IMR-90 (cell line): ENCODE results near the gene ZFYVE21. TPM values are rescaled to one million over a fixed set of nuclear protein-coding genes. Genes with fewer than 3 reads are reported as not detected.

ENCODE experiments used
- ATAC-seq: fragments of 200-7000 bp; cut with Tn5 transposase; 2 replicates; pipeline ENCODE4 v1.9.1; 2020; ENCODE audit warnings: low read depth, mild to moderate bottlenecking, moderate library complexity
- BruUV-seq: library from RNA; stranded (reverse); fragments of 400-500 nt; replicated peaks from 2 replicates; lab custom pipeline; 2021; lab: Mats Ljungman, UMichigan
- CTCF ChIA-PET: fragments of 300-600 bp; formaldehyde crosslinking; extraction: SDS; loops from one replicate; lab custom pipeline; 2021; ENCODE audit warnings: antibody characterized with exemption; lab: Yijun Ruan, JAX
- POLR2A ChIA-PET: fragments of 300-600 bp; sonication (Branson Sonifier 250); formaldehyde crosslinking; loops from one replicate; lab custom pipeline; 2022; ENCODE audit warnings: antibody characterized with exemption; ENCODE audit not compliant: unreplicated experiment; lab: Charles Lee
- DNase-seq: peaks from one replicate; pipeline ENCODE4 v3.0.0; 2013
- H2AFZ ChIP-seq: replicated peaks from 2 replicates; pipeline ENCODE3; 2013; ENCODE audit warnings: low read length, mild to moderate bottlenecking; ENCODE audit not compliant: poor library complexity
- H2AK5ac ChIP-seq: 2 replicates; pipeline ENCODE4 v1.6.1; 2013; ENCODE audit warnings: low read depth, low read length, inconsistent platforms
- H2AK9ac ChIP-seq: replicated peaks from 2 replicates; pipeline ENCODE3; 2013; ENCODE audit warnings: mild to moderate bottlenecking, low read depth, low read length, moderate library complexity; ENCODE audit not compliant: poor library complexity
- H2BK120ac ChIP-seq: 2 replicates; pipeline ENCODE4 v1.6.1; 2013; ENCODE audit warnings: low read depth, low read length, inconsistent platforms
- H2BK15ac ChIP-seq: 3 replicates; pipeline ENCODE4 v1.6.1; 2013; ENCODE audit warnings: low read depth, low read length, inconsistent platforms
- H2BK20ac ChIP-seq: 2 replicates; pipeline ENCODE4 v1.6.1; 2013; ENCODE audit warnings: low read depth, mild to moderate bottlenecking, inconsistent platforms, low read length, moderate library complexity
- H2BK5ac ChIP-seq: 2 replicates; pipeline ENCODE4 v1.6.1; 2013; ENCODE audit warnings: mild to moderate bottlenecking, low read depth, low read length, inconsistent platforms; ENCODE audit not compliant: poor library complexity, severe bottlenecking
- H3K14ac ChIP-seq: replicated peaks from 2 replicates; pipeline ENCODE4 v1.6.1; 2013; ENCODE audit warnings: low read depth, low read length, inconsistent platforms
- H3K18ac ChIP-seq: 2 replicates; pipeline ENCODE4 v1.6.1; 2013; ENCODE audit warnings: low read depth, low read length, control low read depth
- H3K23ac ChIP-seq: 2 replicates; pipeline ENCODE4 v1.6.1; 2013; ENCODE audit warnings: low read depth, low read length, inconsistent platforms
- H3K27ac ChIP-seq: 2 replicates; pipeline ENCODE4 v1.5.1; 2013; ENCODE audit warnings: mild to moderate bottlenecking, control low read depth, low read length; ENCODE audit not compliant: insufficient read depth
- H3K27me3 ChIP-seq: 2 replicates; pipeline ENCODE4 v1.6.1; 2013; ENCODE audit warnings: low read length; ENCODE audit not compliant: control insufficient read depth, insufficient read depth
- H3K36me3 ChIP-seq: 2 replicates; pipeline ENCODE4 v1.6.1; 2013; ENCODE audit warnings: low read length, mixed read lengths; ENCODE audit not compliant: control insufficient read depth, insufficient read depth
- H3K4ac ChIP-seq: 2 replicates; pipeline ENCODE4 v1.6.1; 2013; ENCODE audit warnings: low read depth, low read length, inconsistent platforms
- H3K4me1 ChIP-seq: 2 replicates; pipeline ENCODE4 v1.6.1; 2013; ENCODE audit warnings: low read length, mixed read lengths; ENCODE audit not compliant: control insufficient read depth, insufficient read depth
- H3K4me2 ChIP-seq: 2 replicates; pipeline ENCODE4 v1.6.1; 2013; ENCODE audit warnings: low read depth, mild to moderate bottlenecking, control low read depth, low read length, moderate library complexity
- H3K4me3 ChIP-seq: 2 replicates; pipeline ENCODE4 v1.5.1; 2013; ENCODE audit warnings: low read depth, mild to moderate bottlenecking, control low read depth, low read length, moderate library complexity; ENCODE audit not compliant: insufficient read depth
- H3K56ac ChIP-seq: 2 replicates; pipeline ENCODE4 v1.6.1; 2013; ENCODE audit warnings: low read length, inconsistent platforms; ENCODE audit not compliant: insufficient read depth; ENCODE audit errors: extremely low read depth
- H3K79me1 ChIP-seq, 2 experiments: 2 replicates each; pipeline ENCODE4 v1.6.1; 2013; ENCODE audit warnings: low read length in 2 of 2, inconsistent platforms in 1 of 2, low read depth in 1 of 2
- H3K9ac ChIP-seq: 2 replicates; pipeline ENCODE4 v1.6.1; 2013; ENCODE audit warnings: low read depth, low read length, control low read depth
- H3K9me1 ChIP-seq: 2 replicates; pipeline ENCODE4 v1.6.1; 2013; ENCODE audit warnings: low read length, inconsistent platforms; ENCODE audit not compliant: insufficient read depth
- H3K9me3 ChIP-seq: 2 replicates; pipeline ENCODE4 v1.6.1; 2013; ENCODE audit warnings: low read length; ENCODE audit not compliant: control insufficient read depth, insufficient read depth
- H4K20me1 ChIP-seq: 2 replicates; pipeline ENCODE4 v1.6.1; 2013; ENCODE audit warnings: low read length, inconsistent platforms; ENCODE audit not compliant: insufficient read depth
- H4K5ac ChIP-seq: 2 replicates; pipeline ENCODE4 v1.6.1; 2013; ENCODE audit warnings: mild to moderate bottlenecking, low read depth, low read length, control low read depth
- H4K8ac ChIP-seq, 2 experiments: 2 replicates each; pipeline ENCODE4 v1.6.1; 2013; ENCODE audit warnings: low read depth in 2 of 2, low read length in 2 of 2, control low read depth in 1 of 2, inconsistent platforms in 1 of 2
- H4K91ac ChIP-seq: 2 replicates; pipeline ENCODE4 v1.6.1; 2013; ENCODE audit warnings: low read depth, low read length, inconsistent platforms; ENCODE audit not compliant: insufficient read depth
- BHLHE40 ChIP-seq: fragments of 150-350 bp; IDR thresholded peaks from 2 replicates; pipeline ENCODE4 v1.6.1; 2016; ENCODE audit warnings: mild to moderate bottlenecking, low read depth, low read length
- CHD1 ChIP-seq: IDR thresholded peaks from 2 replicates; pipeline ENCODE4 v1.6.1; 2012; ENCODE audit warnings: low read depth, low read length, improper control_type of control experiment
- FOS ChIP-seq: fragments of 150-350 bp; IDR thresholded peaks from 2 replicates; pipeline ENCODE4 v1.6.1; 2016; ENCODE audit warnings: low read depth, low read length
- MAFK ChIP-seq: IDR thresholded peaks from 2 replicates; pipeline ENCODE4 v1.6.1; 2012; ENCODE audit warnings: low read depth, low read length, improper control_type of control experiment
- MAZ ChIP-seq: IDR thresholded peaks from 2 replicates; pipeline ENCODE4 v1.6.1; 2012; ENCODE audit warnings: low read depth, mild to moderate bottlenecking, low read length, improper control_type of control experiment, moderate library complexity, borderline replicate concordance
- MXI1 ChIP-seq: IDR thresholded peaks from 2 replicates; pipeline ENCODE4 v1.6.1; 2012; ENCODE audit warnings: low read depth, mild to moderate bottlenecking, low read length, moderate library complexity, borderline replicate concordance
- NFE2L2 ChIP-seq: fragments of 150-350 bp; IDR thresholded peaks from 2 replicates; pipeline ENCODE4 v1.6.1; 2016; ENCODE audit warnings: low read depth, mild to moderate bottlenecking, low read length
- RAD21 ChIP-seq: IDR thresholded peaks from 2 replicates; pipeline ENCODE4 v1.6.1; 2012; ENCODE audit warnings: low read length, improper control_type of control experiment
- RCOR1 ChIP-seq: IDR thresholded peaks from 2 replicates; pipeline ENCODE4 v1.6.1; 2012; ENCODE audit warnings: mild to moderate bottlenecking, low read length, improper control_type of control experiment; ENCODE audit not compliant: insufficient replicate concordance
- RFX5 ChIP-seq: IDR thresholded peaks from 2 replicates; pipeline ENCODE4 v1.8.0; 2012; ENCODE audit warnings: low read depth, mild to moderate bottlenecking, low read length, moderate library complexity
- SMC3 ChIP-seq: fragments of 150-350 bp; IDR thresholded peaks from 2 replicates; pipeline ENCODE4 v1.6.1; 2016; ENCODE audit warnings: low read depth, mild to moderate bottlenecking, antibody characterized with exemption, low read length, moderate library complexity
- WGBS, 2 experiments: methylation state at CpG; one replicate each; pipeline versions ENCODE4 v1.1.5 to v1.1.7; 2013; ENCODE audit warnings: missing lambda C conversion rate in 2 of 2; ENCODE audit not compliant: insufficient read length in 1 of 2; ENCODE audit errors: extremely low coverage in 2 of 2; 5-methylcytosine and 5-hydroxymethylcytosine counted together
- dilution Hi-C: fragments of 300-500 bp; cut with HindIII; formaldehyde crosslinking; loops from one replicate; pipeline ENCODE4 v1.14.3; 2018; ENCODE audit warnings: low sequenced_read_pairs; ENCODE audit not compliant: unreplicated experiment
- in situ Hi-C: fragments of 300-500 bp; cut with MboI; formaldehyde crosslinking; loops from 3 replicates; pipeline ENCODE4 v1.14.3; 2019; ENCODE audit warnings: low sequenced_read_pairs, inconsistent platforms, mixed read lengths
- intact Hi-C: fragments of 100-400 bp; cut with micrococcal nuclease; formaldehyde crosslinking; loops from 2 replicates; pipeline ENCODE4 v1.10.0; 2022
- polyA plus RNA-seq, 3 experiments: library from polyadenylated mRNA; depleted of rRNA; stranded (reverse); fragments of >200 nt; gene quantifications; 2 replicates each; pipeline ENCODE4 v1.2.3, GENCODE V29; 2012; ENCODE audit warnings: low replicate concordance in 1 of 3
- total RNA-seq: library from RNA; depleted of rRNA; stranded (reverse); fragments of >200 nt; gene quantifications from 2 replicates; pipeline ENCODE4 v1.2.3, GENCODE V29; 2012
- TF ChIP-seq, protein P1 (sequence below): conservative IDR thresholded peaks from 2 replicates; pipeline ENCODE4 v1.5.1; 2012; ENCODE audit warnings: mild to moderate bottlenecking, low read depth, low read length, improper control_type of control experiment
- TF ChIP-seq, protein P2 (sequence below): fragments of 150-350 bp; IDR thresholded peaks from 2 replicates; pipeline ENCODE4 v1.6.1; 2016; ENCODE audit warnings: low read depth, mild to moderate bottlenecking, low read length, moderate library complexity, borderline replicate concordance
- TF ChIP-seq, protein P3 (sequence below): fragments of 150-350 bp; IDR thresholded peaks from 2 replicates; pipeline ENCODE4 v1.6.1; 2017; ENCODE audit warnings: mild to moderate bottlenecking, antibody characterized with exemption, low read length, low read depth

Gene ZFYVE21
- total and polyA plus RNA-seq, 2 of the 4 experiments (the other 2 are of a cell fraction) = 41.2 to 89.2 TPM

DNA sequence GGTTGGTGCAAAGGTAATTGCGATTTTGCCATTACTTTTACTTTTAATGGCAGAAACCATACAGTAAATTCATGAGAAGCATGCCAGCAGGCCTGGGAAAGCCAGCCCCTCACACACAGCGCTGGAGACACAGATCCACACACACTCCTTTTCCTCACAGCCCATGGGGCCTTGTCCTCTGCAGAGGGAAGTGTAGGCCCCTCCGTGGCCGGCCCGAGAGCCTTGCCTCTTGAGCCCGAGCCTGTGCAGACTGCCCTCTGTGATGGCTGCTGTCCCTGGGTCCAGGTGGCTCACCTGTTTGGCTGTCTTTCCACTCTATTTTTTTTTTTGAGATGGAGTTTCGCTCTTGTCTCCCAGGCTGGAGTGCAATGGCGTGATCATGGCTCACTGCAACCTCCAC, 39.7 kb upstream of the ZFYVE21 start:
- H2BK120ac ChIP-seq = no peak overlapping the region
- H3K36me3 ChIP-seq = peaks cover 74% of the 10 kb centered on the region

More for the DNA sequence above, 39.7 kb upstream of the ZFYVE21 start:
- Histone ChIP-seq H3K9me1 (peaks cover 3% of the 10 kb centered on the region; the same call in 1 of the 2 replicates), H3K9me3 (no peaks in the 10 kb centered on the region), H3K79me1 (peaks cover 19 to 43% of the 10 kb centered on the region in 2 experiments), H4K20me1 (peaks cover 8% of the 10 kb centered on the region; the same call in 1 of the 2 replicates), H3K23ac (no peak overlapping the region), H2AK9ac (no peak overlapping the region), H2AFZ (no peak overlapping the region), H2BK15ac (no peak overlapping the region), H4K8ac (no peak overlapping the region), H2BK5ac (no peak overlapping the region), H4K91ac (no peak overlapping the region), H2BK20ac (no peak overlapping the region), H3K56ac (no peak overlapping the region), H3K18ac (no peak overlapping the region), H3K27ac (no peak overlapping the region), H4K5ac (no peak overlapping the region), H3K4me3 (no peak overlapping the region), H3K4me2 (no peak overlapping the region), H3K9ac (no peak overlapping the region), H3K14ac (no peak overlapping the region), H3K4ac (no peak overlapping the region), H2AK5ac (no peak overlapping the region), H3K27me3 (no peaks in the 10 kb centered on the region), H3K4me1 (peaks cover 2% of the 10 kb centered on the region; the same call in 1 of the 2 replicates)
- POLR2A ChIA-PET = no interaction called here
- 100% methylated on average over 1 of the region's 8 CpGs; no CpG with 5 or more reads in 1 of the 2 experiments for WGBS, 2 experiments
- TF ChIP-seq, protein P1, sequence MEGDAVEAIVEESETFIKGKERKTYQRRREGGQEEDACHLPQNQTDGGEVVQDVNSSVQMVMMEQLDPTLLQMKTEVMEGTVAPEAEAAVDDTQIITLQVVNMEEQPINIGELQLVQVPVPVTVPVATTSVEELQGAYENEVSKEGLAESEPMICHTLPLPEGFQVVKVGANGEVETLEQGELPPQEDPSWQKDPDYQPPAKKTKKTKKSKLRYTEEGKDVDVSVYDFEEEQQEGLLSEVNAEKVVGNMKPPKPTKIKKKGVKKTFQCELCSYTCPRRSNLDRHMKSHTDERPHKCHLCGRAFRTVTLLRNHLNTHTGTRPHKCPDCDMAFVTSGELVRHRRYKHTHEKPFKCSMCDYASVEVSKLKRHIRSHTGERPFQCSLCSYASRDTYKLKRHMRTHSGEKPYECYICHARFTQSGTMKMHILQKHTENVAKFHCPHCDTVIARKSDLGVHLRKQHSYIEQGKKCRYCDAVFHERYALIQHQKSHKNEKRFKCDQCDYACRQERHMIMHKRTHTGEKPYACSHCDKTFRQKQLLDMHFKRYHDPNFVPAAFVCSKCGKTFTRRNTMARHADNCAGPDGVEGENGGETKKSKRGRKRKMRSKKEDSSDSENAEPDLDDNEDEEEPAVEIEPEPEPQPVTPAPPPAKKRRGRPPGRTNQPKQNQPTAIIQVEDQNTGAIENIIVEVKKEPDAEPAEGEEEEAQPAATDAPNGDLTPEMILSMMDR = no peak
- TF ChIP-seq MXI1 = no peak
- no peak for TF ChIP-seq CHD1
- TF ChIP-seq FOS = no peak
- no peak for TF ChIP-seq NFE2L2
- TF ChIP-seq SMC3 = no peak
- no peak for TF ChIP-seq BHLHE40
- TF ChIP-seq MAZ = no peak
- TF ChIP-seq RFX5 = no peak
- TF ChIP-seq MAFK = no peak
- TF ChIP-seq RAD21 = no peak
- TF ChIP-seq RCOR1 = no peak
- TF ChIP-seq, protein P2, sequence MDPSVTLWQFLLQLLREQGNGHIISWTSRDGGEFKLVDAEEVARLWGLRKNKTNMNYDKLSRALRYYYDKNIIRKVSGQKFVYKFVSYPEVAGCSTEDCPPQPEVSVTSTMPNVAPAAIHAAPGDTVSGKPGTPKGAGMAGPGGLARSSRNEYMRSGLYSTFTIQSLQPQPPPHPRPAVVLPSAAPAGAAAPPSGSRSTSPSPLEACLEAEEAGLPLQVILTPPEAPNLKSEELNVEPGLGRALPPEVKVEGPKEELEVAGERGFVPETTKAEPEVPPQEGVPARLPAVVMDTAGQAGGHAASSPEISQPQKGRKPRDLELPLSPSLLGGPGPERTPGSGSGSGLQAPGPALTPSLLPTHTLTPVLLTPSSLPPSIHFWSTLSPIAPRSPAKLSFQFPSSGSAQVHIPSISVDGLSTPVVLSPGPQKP = no peak
- TF ChIP-seq, protein P3, sequence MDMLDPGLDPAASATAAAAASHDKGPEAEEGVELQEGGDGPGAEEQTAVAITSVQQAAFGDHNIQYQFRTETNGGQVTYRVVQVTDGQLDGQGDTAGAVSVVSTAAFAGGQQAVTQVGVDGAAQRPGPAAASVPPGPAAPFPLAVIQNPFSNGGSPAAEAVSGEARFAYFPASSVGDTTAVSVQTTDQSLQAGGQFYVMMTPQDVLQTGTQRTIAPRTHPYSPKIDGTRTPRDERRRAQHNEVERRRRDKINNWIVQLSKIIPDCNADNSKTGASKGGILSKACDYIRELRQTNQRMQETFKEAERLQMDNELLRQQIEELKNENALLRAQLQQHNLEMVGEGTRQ = no peak
- dilution Hi-C loops = no loop called here
- ATAC-seq (no peak), DNase-seq (no peak)
- CTCF ChIA-PET = no interaction called here
- BruUV-seq = no TSS peak
- intact Hi-C loops = no loop called here
- in situ Hi-C loops = no loop called here
